HG03175 (cell line): ENCODE results near the gene THAP11.

ENCODE experiments used
- ATAC-seq: cut with Tn5 transposase; IDR thresholded peaks from one replicate; pipeline ENCODE4 v1.9.1; 2021; ENCODE audit warnings: mild to moderate bottlenecking, moderate library complexity; ENCODE audit not compliant: unreplicated experiment

THAP11 gene

DNA sequence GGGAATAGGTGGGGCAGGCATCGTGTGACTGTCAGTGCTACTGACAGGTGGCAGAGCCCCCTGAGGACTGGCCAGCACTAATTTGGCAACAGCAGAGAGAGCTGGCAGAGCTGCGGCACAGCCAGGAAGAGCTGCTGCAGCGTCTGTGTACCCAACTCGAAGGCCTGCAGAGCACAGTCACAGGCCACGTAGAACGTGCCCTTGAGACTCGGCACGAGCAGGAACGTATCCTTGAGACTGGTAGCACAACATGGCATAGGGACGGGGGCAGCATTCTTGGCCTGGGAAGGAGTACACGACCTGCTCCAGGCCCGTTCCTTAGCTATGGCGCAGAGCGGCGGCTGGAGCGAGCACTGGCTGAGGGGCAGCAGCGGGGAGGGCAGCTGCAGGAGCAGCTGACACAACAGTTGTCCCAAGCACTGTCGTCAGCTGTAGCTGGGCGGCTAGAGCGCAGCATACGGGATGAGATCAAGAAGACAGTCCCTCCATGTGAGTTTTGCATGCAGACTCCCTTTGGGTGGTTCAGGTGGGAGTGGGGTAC lies 39.6 kb downstream of the THAP11 start:
- no peak for ATAC-seq

DNA sequence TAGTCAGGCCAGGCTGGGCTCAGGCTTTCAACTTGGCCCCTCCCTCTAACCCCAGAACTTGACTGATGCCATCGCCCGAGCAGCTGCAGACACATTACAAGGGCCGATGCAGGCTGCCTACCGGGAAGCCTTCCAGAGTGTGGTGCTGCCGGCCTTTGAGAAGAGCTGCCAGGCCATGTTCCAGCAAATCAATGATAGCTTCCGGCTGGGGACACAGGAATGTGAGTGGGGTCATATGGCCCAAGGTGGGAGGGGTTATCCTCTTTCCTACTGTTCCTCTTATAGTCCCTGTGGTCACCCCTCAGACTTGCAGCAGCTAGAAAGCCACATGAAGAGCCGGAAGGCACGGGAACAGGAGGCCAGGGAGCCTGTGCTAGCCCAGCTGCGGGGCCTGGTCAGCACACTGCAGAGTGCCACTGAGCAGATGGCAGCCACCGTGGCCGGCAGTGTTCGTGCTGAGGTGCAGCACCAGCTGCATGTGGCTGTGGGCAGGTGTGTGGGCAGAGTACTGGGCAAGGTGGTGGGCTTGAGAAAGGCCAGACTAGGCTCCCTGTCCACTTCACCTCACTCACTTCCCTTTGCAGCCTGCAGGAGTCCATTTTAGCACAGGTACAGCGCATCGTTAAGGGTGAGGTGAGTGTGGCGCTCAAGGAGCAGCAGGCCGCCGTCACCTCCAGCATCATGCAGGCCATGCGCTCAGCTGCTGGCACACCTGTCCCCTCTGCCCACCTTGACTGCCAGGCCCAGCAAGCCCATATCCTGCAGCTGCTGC lies 40.4 kb downstream of the THAP11 start:
- ATAC-seq: no peak

DNA sequence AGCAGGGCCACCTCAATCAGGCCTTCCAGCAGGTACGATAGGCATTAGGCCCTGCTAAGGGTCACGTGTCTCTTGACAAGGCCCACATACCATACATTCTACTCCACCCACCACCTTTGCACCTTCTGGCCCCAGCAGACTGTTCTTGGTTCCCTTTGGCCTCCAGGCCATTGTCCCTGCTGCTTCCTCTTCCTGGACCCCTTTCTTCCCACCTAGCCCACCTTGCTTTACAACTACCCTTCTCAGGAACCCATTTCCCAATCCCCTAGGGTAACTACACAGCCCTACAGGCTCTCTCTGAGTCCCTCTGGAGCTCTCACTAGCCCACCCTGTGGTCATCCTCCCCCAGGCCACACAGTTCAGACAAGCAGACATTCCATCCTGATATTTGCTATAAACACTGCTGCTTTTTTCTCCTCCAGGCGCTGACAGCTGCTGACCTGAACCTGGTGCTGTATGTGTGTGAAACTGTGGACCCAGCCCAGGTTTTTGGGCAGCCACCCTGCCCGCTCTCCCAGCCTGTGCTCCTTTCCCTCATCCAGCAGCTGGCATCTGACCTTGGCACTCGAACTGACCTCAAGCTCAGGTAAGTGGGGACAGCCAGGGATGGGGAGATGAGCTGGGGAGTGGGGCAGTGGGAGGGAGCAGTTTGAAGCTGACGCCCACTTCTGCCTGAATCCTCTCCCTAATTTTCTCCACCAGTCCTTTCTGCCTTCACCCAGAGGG lies 41.2 kb downstream of the THAP11 start:
- ATAC-seq: no peak

DNA sequence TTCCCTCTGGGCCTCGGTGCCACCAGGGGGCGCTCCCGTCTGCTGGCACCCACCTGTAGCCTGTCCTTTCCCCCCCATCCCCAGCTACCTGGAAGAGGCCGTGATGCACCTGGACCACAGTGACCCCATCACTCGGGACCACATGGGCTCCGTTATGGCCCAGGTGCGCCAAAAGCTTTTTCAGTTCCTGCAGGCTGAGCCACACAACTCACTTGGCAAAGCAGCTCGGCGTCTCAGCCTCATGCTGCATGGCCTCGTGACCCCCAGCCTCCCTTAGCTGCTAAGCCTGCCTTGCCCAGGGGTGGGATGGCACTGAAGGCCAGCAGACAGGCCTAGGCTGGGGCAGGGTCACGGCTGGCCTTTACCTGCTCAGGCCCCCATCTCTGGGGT lies 41.7 kb downstream of the THAP11 start:
- ATAC-seq: no peak

DNA sequence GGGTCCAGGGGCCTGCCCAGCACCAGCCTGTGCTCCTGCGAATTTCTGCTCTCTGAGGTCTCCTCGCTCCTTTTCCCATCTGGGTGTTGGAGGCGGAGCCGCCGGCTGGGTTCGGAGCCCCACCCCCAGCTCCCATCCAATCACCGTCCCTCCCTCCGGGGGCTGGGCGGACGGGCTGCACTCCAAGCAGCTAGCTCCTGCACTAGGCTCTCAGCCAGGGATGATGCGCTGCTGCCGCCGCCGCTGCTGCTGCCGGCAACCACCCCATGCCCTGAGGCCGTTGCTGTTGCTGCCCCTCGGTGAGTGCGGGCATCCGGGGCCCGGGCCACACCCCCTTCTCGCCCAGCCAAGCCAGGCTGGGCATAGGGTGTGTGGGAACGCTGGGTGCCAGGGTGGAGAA lies 42.6 kb downstream of the THAP11 start, which contains the start of gene NRN1L:
Gene NRN1L (plus strand): TSS at position 202 of the 400 bp plus-strand sequence. CDS start 19 bp downstream, at position 221.
- no peak for ATAC-seq

DNA sequence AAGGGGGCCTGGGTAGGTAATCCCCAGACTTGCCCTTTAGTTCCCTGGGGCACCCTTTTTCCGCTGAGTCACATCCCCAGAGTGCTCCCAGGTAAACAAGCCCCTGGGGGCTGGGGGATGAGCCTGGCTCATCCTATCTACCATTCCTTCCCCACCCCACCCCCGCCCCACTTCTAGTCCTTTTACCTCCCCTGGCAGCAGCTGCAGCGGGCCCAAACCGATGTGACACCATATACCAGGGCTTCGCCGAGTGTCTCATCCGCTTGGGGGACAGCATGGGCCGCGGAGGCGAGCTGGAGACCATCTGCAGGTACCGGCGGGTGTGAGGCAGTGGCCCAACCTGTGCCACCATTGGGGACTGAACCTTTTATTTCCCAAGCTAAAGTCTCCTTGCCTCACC lies 43.4 kb downstream of the THAP11 start:
- ATAC-seq: no peak

DNA sequence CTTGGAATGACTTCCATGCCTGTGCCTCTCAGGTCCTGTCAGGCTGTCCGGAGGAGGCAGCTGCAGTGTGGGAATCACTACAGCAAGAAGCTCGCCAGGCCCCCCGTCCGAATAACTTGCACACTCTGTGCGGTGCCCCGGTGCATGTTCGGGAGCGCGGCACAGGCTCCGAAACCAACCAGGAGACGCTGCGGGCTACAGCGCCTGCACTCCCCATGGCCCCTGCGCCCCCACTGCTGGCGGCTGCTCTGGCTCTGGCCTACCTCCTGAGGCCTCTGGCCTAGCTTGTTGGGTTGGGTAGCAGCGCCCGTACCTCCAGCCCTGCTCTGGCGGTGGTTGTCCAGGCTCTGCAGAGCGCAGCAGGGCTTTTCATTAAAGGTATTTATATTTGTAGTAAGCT lies 43.9 kb downstream of the THAP11 start:
- no peak for ATAC-seq

DNA sequence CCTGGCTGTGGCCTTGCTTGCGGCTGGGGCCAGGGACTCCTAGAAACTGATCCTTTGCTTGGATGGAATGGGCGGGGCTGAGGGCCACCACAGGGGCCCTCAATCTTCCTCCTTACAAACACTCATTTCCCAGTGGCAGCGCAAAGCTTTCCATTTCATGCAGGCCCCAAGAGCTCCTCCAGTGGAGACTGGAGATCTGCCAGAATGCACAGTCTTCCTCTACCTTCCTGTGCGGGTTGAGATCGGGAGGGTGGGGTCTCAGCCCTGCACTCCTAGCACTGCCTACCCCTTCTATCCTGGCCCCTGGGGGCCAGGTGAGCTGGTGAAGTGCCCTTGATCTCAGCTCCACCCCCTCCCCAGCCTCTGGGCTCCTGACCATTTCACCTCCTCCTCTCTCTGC lies 44.3 kb downstream of the THAP11 start:
- no peak for ATAC-seq

DNA sequence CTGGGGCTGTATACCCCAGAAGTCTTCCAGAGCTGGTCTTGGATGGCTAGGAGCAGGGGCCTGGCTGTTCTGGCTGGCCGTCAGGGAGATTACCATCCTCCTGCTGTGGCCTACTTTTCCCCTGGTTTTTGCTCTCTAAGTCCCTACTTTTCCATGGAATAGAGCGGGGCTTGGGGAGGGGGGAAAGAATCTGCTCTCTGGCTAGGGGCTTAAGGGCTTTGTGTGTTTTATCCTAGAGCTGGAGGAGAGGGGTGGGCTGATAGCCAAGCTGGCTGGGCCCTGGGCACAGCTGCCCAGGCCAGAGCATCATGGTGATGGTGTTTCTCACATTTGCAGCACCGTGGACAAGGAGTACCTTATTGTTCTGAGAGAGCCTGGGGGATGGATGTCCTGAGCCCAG lies 46.2 kb downstream of the THAP11 start:
- no peak for ATAC-seq

DNA sequence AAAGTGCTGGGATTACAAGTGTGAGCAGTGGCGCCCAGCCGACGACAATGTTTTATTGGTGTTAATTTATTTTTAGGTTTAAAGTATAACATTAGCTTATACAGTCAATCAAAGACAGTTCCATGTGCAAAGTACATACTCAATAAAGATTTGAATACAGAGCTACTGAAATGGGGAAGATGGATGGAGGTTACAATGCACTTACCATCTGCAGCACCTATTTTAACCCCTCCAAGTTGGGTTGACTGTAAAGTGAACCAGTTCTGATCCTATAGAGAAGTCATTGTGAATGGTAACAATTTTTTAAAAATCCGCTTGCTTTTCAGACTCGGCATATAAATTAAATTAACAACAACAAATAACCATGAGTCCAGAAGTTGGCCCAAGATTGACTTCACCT lies 50.3 kb downstream of the THAP11 start:
- ATAC-seq: no peak

DNA sequence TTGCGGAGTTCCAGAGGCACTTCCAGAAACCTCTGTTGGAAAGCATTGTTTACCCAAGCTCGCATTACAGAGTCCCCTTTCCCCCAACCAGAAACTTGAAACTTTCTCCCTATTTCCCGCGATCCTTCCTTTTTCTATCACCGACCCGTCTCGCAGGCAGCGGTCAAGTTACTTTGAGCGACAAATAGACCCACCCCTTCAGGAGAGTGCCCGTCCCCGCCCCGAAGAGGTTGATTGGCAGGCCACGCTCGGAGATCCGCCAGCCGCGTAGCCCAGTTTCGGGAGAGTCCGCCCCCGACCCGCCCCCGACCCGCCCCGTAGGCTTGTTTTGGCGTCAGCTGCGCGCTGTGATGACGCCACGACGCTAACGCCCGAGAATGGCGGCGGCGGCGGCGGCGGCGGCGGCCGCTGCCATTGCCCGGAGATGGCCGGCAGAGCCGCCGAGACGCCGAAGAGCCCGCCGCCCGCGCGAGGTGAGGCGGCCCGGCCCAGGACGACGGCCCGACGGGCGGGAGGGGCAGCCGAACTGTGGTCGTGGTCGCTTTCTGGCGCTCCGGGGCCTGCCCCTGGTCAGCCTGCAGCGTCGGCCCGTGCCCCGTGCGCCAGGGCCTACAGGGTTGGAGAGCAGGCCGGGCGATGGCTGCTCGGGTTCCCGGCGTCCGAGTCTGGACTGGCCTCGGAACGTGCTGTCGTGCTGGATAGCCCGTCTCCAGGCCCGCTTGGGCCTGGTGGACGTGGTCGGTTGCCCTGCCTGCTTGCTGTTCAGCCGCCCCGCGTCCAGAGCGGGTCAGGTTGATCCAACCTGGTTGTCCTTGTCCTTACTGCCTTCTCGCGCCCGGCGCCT lies 51.0 kb downstream of the THAP11 start, which contains the start of gene PSKH1:
Gene PSKH1 (plus strand): TSS at position 356 of the 844 bp plus-strand sequence. CDS start 15,496 bp downstream, outside the sequence.
- peak; percentile 95 for ATAC-seq
